ENCODE measurements around the gene DMKN. TPM values are rescaled to one million over a fixed set of nuclear protein-coding genes. Genes with fewer than 3 reads are reported as not detected.

Gene DMKN
- total and polyA plus RNA-seq, 4 donors = 79.0 to 278 (median 106) TPM

DNA sequence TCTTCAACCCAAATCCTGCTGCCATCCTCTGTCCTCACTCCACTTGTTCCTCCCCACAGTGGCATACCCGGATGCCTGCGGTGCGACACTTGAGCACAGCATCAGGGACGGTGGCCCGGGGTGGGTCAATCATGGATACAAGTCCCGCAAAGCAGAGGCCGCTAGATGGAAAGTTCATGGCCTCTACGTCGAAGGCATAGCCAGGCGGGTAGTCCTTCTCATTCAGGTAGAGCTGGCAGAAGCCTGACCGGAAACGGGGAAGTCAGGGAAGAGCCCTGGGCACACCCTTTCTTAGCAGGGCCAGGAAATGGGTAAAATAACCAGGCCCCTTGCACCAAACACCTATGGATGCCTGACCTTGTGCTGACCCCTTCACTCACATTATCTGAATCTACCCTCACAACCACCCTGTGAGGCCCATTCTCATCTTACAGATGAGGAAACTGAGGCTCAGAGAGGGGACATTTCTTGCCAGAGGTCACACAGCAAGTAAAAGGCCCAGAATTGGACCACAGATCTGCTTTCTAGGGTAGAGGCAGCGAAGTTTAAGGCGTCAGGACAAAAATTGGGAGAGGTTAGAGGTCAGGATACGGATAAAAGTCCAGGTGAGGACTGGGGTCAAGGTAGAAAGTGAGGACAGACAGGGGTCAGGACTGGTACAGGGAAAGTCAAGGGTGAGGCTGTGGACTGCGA, 43.5 kb upstream of the DMKN start:
- WGBS, 2 donors = 80 to 84% methylated on average over 16 of the region's 16 CpGs
- H3K9ac ChIP-seq (ENCODE audit: insufficient read depth in 1 of 2, low read length in 2 of 2) = no peak overlapping the region
- no peak for DNase-seq

GRCh38 chr19:35556025-35556590, 42.7 kb upstream of the DMKN start:
- no peak for TF ChIP-seq CTCF (IDR thresholded peaks at IDR 0.05; ENCODE audit: control extremely low read depth, extremely low read depth)
- Histone ChIP-seq H3K36me3 (ENCODE audit: control insufficient read depth in 4 of 4, insufficient read depth in 4 of 4, low read length in 4 of 4) (no peaks in the 10 kb centered on the region), H3K9ac (ENCODE audit: insufficient read depth in 1 of 2, low read length in 2 of 2) (no peak overlapping the region), H3K27me3 (ENCODE audit: control insufficient read depth in 3 of 3, insufficient read depth in 3 of 3, low read length in 2 of 3) (peaks cover 10 to 32% (median 11%) of the 10 kb centered on the region in 3 donors), H3K4me3 (no peak overlapping the region), H3K4me1 (ENCODE audit: control insufficient read depth in 5 of 5, insufficient read depth in 5 of 5, low read length in 5 of 5) (peaks cover 0 to 10% (median 0%) of the 10 kb centered on the region in 5 donors), H3K27ac (ENCODE audit: low read depth in 1 of 2, low read length in 1 of 2) (no peak overlapping the region), H3K9me3 (ENCODE audit: control insufficient read depth in 4 of 4, insufficient read depth in 3 of 4, low read length in 3 of 4) (no peaks in the 10 kb centered on the region)
- DNase-seq (no peak), ATAC-seq (ENCODE audit: insufficient read depth, low FRiP score) (no peak)
- 85 to 92% methylated on average over 9 of the region's 9 CpGs for WGBS, 2 donors

More for the DNA sequence above, 43.5 kb upstream of the DMKN start:
- Histone ChIP-seq H3K27ac (ENCODE audit: low read depth in 1 of 2, low read length in 1 of 2) (no peak overlapping the region), H3K27me3 (ENCODE audit: control insufficient read depth in 3 of 3, insufficient read depth in 3 of 3, low read length in 2 of 3) (peaks cover 11 to 32% (median 12%) of the 10 kb centered on the region in 3 donors), H3K4me3 (no peak overlapping the region), H3K36me3 (ENCODE audit: control insufficient read depth in 4 of 4, insufficient read depth in 4 of 4, low read length in 4 of 4) (no peaks in the 10 kb centered on the region), H3K9me3 (ENCODE audit: control insufficient read depth in 4 of 4, insufficient read depth in 3 of 4, low read length in 3 of 4) (no peaks in the 10 kb centered on the region), H3K4me1 (ENCODE audit: control insufficient read depth in 5 of 5, insufficient read depth in 5 of 5, low read length in 5 of 5) (peaks cover 0 to 10% (median 0%) of the 10 kb centered on the region in 5 donors)
- TF ChIP-seq CTCF (IDR thresholded peaks at IDR 0.05; ENCODE audit: control extremely low read depth, extremely low read depth) = no peak
- no peak for ATAC-seq (ENCODE audit: insufficient read depth, low FRiP score)

DNA sequence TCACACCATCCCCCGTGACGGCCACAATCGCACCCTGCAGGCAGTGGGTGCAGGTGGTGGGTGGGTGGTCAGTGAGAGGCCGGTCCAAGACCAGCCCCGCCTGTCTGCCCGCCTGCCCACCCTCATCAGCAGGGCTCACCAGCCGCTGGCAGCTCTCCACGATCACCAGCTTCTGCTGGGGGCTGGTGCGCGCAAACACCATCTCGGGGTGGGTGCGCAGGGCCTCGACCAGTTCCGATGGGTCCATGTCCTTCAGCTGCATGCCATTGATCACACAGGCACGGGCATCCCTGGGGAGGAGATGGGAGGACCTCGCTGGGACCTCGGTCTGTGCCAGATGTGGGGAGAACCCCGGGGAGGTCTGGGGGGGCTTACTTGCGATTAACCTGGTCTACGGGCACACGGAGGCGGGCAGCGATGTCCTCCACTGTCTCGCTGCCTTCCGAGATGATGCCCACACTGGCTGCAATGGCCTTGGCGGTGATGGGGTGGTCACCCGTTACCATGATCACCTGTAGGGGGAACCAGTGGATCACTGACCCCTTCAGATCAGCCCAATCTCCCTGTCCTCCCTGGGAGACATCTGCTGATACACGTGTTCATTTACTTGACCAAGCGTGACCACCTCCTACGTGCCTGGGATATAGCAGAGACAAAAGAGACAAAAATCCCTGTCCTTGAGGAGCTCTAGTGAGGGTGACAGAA, 42.0 kb upstream of the DMKN start:
- no peak for ATAC-seq (ENCODE audit: insufficient read depth, low FRiP score)
- Histone ChIP-seq H3K36me3 (ENCODE audit: control insufficient read depth in 4 of 4, insufficient read depth in 4 of 4, low read length in 4 of 4) (no peaks in the 10 kb centered on the region), H3K4me1 (ENCODE audit: control insufficient read depth in 5 of 5, insufficient read depth in 5 of 5, low read length in 5 of 5) (peaks cover 0 to 10% (median 0%) of the 10 kb centered on the region in 5 donors), H3K9ac (ENCODE audit: insufficient read depth in 1 of 2, low read length in 2 of 2) (no peak overlapping the region), H3K4me3 (no peak overlapping the region), H3K27me3 (ENCODE audit: control insufficient read depth in 3 of 3, insufficient read depth in 3 of 3, low read length in 2 of 3) (peaks cover 9 to 29% (median 10%) of the 10 kb centered on the region in 3 donors), H3K27ac (ENCODE audit: low read depth in 1 of 2, low read length in 1 of 2) (no peak overlapping the region), H3K9me3 (ENCODE audit: control insufficient read depth in 4 of 4, insufficient read depth in 3 of 4, low read length in 3 of 4) (no peaks in the 10 kb centered on the region)
- 72 to 76% methylated on average over 30 of the region's 30 CpGs for WGBS, 2 donors
- no peak for DNase-seq
- TF ChIP-seq CTCF (IDR thresholded peaks at IDR 0.05; ENCODE audit: control extremely low read depth, extremely low read depth) = no peak

All from lung (tissue), 12 donors.